B cell (primary cell): ENCODE data around the gene PADI3. TPM values are rescaled to one million over a fixed set of nuclear protein-coding genes. Genes with fewer than 3 reads are reported as not detected.
"Not testable (repeated sequence)": the region's sequence is repeated elsewhere in the genome, so short reads cannot be mapped to it uniquely, and the experiment has no call there.

Source experiments
- ATAC-seq: fragments of 200-7000 bp; cut with Tn5 transposase; one replicate; pipeline ENCODE4 v1.10.0; 2021; ENCODE audit warnings: low read depth, mild to moderate bottlenecking, moderate number of reproducible peaks, moderate library complexity
- CTCF ChIA-PET: fragments of 350-600 bp; sonication (Branson Sonifier 250); formaldehyde crosslinking; loops from one replicate; lab custom pipeline; 2021; ENCODE audit warnings: antibody characterized with exemption, inconsistent platforms; lab: Charles Lee
- POLR2A ChIA-PET: fragments of 350-600 bp; sonication (Branson Sonifier 250); formaldehyde crosslinking; loops from one replicate; lab custom pipeline; 2021; ENCODE audit warnings: antibody characterized with exemption; lab: Charles Lee
- DNase-seq: peaks from one replicate; pipeline ENCODE4 v3.0.0; 2013
- H2AFZ ChIP-seq: 2 replicates; pipeline ENCODE4 v1.6.1; 2012; ENCODE audit warnings: mild to moderate bottlenecking, low read depth, low read length; ENCODE audit not compliant: insufficient read depth, poor library complexity, severe bottlenecking
- H3K27ac ChIP-seq, 2 donors: 1 replicate in 1 of 2; 2 replicates in 1 of 2; pipeline ENCODE4 v1.5.1; 2012 to 2013; ENCODE audit warnings: low read length in 2 of 2, mild to moderate bottlenecking in 2 of 2, moderate library complexity in 1 of 2
- H3K27me3 ChIP-seq, 4 experiments: fragments of 200-600 bp in 1 of 4; sonication (generic) in 1 of 4; replicated peaks in 1 of 4; 1 replicate in 2 of 4; 2 replicates in 2 of 4; pipeline versions ENCODE4 v1.6.1 to v1.7.0; 2013 to 2016; ENCODE audit warnings: low read length in 3 of 4, mild to moderate bottlenecking in 2 of 4, mixed read lengths in 1 of 4, moderate library complexity in 1 of 4; ENCODE audit not compliant: insufficient read depth in 4 of 4, control insufficient read depth in 3 of 4; ENCODE audit errors: control extremely low read depth in 1 of 4
- H3K36me3 ChIP-seq, 2 experiments: replicated peaks in 1 of 2; 1 replicate in 1 of 2; 2 replicates in 1 of 2; pipeline versions ENCODE4 v1.6.1 to v1.7.1; 2013; ENCODE audit warnings: low read length in 1 of 2; ENCODE audit not compliant: insufficient read depth in 2 of 2, control insufficient read depth in 1 of 2; ENCODE audit errors: control extremely low read depth in 1 of 2, extremely low read depth in 1 of 2
- H3K4me1 ChIP-seq, 2 donors: fragments of 200-600 bp in 1 of 2; sonication (generic) in 1 of 2; 1 replicate in 1 of 2; 2 replicates in 1 of 2; pipeline versions ENCODE4 v1.5.1 to v1.6.1; 2013 to 2017; ENCODE audit warnings: low read length in 2 of 2; ENCODE audit not compliant: control insufficient read depth in 2 of 2, insufficient read depth in 2 of 2
- H3K4me2 ChIP-seq: replicated peaks from 2 replicates; pipeline ENCODE3; 2012; ENCODE audit warnings: mild to moderate bottlenecking, low read depth, low read length; ENCODE audit not compliant: poor library complexity, severe bottlenecking
- H3K4me3 ChIP-seq, 5 experiments: fragments of 200-600 bp in 1 of 5; sonication (generic) in 1 of 5; 1 replicate in 3 of 5; 2 replicates in 2 of 5; pipeline versions ENCODE4 v1.5.1 to v1.7.0; 2011 to 2016; ENCODE audit warnings: low read length in 4 of 5, mild to moderate bottlenecking in 4 of 5, low read depth in 2 of 5, control low read depth in 1 of 5, moderate library complexity in 1 of 5; ENCODE audit not compliant: insufficient read depth in 1 of 5; ENCODE audit errors: control extremely low read depth in 1 of 5, extremely low read depth in 1 of 5
- H3K79me2 ChIP-seq: fragments of 200-600 bp; sonication (generic); one replicate; pipeline ENCODE4 v1.6.0; 2016; ENCODE audit warnings: low read length; ENCODE audit not compliant: control insufficient read depth, insufficient read depth
- H3K9ac ChIP-seq: fragments of 200-600 bp; sonication (generic); 2 replicates; pipeline ENCODE4 v1.6.1; 2017; ENCODE audit warnings: mild to moderate bottlenecking, low read length, moderate library complexity
- H3K9me3 ChIP-seq, 3 donors: one replicate each; pipeline versions ENCODE4 v1.6.1 to v1.7.1; 2013; ENCODE audit warnings: low read length in 2 of 3; ENCODE audit not compliant: control insufficient read depth in 2 of 3, insufficient read depth in 1 of 3; ENCODE audit errors: control extremely low read depth in 1 of 3
- H4K20me1 ChIP-seq: 2 replicates; pipeline ENCODE4 v1.6.0; 2012; ENCODE audit warnings: mild to moderate bottlenecking, low read length; ENCODE audit not compliant: insufficient read depth, control insufficient read depth, poor library complexity, severe bottlenecking
- H3K27ac Mint-ChIP-seq: one replicate; pipeline ENCODE4 v1.8.0; 2021; ENCODE audit warnings: mixed read lengths
- H3K27me3 Mint-ChIP-seq: one replicate; pipeline ENCODE4 v1.8.0; 2021; ENCODE audit warnings: mixed read lengths
- H3K4me1 Mint-ChIP-seq: one replicate; pipeline ENCODE4 v1.8.0; 2021; ENCODE audit warnings: mixed read lengths
- H3K4me3 Mint-ChIP-seq: one replicate; pipeline ENCODE4 v1.8.0; 2021; ENCODE audit warnings: mixed read lengths
- H3K9me3 Mint-ChIP-seq: one replicate; pipeline ENCODE4 v1.8.0; 2022; ENCODE audit warnings: mixed read lengths; ENCODE audit not compliant: insufficient read depth
- EZH2 ChIP-seq: IDR thresholded peaks from 2 replicates; pipeline ENCODE4 v1.6.1; 2012; ENCODE audit warnings: borderline replicate concordance, low read depth, mild to moderate bottlenecking, moderate library complexity, low read length; ENCODE audit not compliant: insufficient read depth, poor library complexity, severe bottlenecking
- WGBS: methylation state at CpG from one replicate; pipeline ENCODE4 v1.1.5; 2013; ENCODE audit warnings: missing lambda C conversion rate; ENCODE audit not compliant: insufficient coverage; 5-methylcytosine and 5-hydroxymethylcytosine counted together
- intact Hi-C: fragments of 100-400 bp; cut with micrococcal nuclease; formaldehyde crosslinking; loops from one replicate; pipeline ENCODE4 v1.10.0; 2022
- polyA plus RNA-seq: library from polyadenylated mRNA; depleted of rRNA; stranded (reverse); fragments of >200 nt; gene quantifications from 2 replicates; pipeline ENCODE4 v1.2.3, GENCODE V29; 2012
- total RNA-seq, 2 donors: library from RNA; stranded (reverse); fragments of 120-200 nt in 1 of 2; gene quantifications; 1 replicate in 1 of 2; 2 replicates in 1 of 2; pipeline versions ENCODE4 v1.2.3 to v1.2.4, GENCODE V29; 2013 to 2022
- TF ChIP-seq, protein P1 (sequence below): fragments of 200-600 bp; IDR thresholded peaks from one replicate; pipeline ENCODE4 v1.8.0; 2022; ENCODE audit warnings: antibody characterized with exemption, mild to moderate bottlenecking

The PADI3 gene
- total and polyA plus RNA-seq, 2 donors (not counting 1 experiment from before 2014, with no cell fraction given), result not detected

DNA sequence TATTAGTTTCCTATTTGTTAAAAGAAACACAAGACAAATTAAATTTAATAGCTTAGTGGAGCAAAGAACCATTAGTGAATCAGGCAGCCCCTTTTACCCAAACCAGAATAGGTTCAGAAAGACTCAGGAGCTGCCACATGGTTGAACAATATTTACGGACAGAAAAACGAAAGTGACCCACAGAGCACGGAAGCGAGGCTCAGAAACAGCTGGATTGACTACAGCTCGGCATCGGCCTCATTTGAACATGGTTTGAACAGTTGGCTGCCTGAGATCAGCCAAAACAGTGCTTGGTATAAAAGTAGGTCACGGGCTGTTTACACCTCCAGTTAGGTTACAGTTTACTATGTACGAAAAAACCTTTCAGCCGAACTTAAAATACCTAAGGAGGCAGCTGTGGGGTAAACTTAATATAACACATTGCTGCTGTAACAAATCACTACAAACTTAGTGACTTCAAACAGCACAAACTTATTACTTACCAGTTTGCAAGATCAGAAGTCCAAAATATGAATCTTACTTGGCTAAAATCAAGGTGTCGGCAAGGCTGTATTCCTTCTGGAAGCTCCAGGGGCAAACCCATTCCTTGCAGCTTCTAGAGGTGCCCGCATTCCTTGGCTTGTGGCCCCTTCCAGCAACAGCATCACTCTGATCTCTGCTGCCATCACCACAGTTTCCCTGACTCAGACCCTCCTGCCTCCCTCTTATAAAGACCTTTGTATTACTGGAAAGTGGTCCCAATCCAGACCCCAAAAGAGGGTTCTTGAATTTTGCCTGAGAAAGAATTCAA is 70.9 kb downstream of the PADI3 start:
- 91% methylated on average over 10 of the region's 11 CpGs for WGBS
- no peak overlapping the region for H3K27ac ChIP-seq
- POLR2A ChIA-PET, result no interaction called here
- DNase-seq, result no peak
- H3K79me2 ChIP-seq, result no peaks in the 10 kb centered on the region
- H2AFZ ChIP-seq, result no peak overlapping the region
- no peak overlapping the region for H3K9ac ChIP-seq
- no peaks in the 10 kb centered on the region for H3K27me3 ChIP-seq
- no peak overlapping the region for H3K4me3 Mint-ChIP-seq
- no peaks in the 10 kb centered on the region for H4K20me1 ChIP-seq
- no peak for ATAC-seq
- CTCF ChIA-PET, result no interaction called here
- no peak overlapping the region for H3K4me2 ChIP-seq
- TF ChIP-seq, protein P1, sequence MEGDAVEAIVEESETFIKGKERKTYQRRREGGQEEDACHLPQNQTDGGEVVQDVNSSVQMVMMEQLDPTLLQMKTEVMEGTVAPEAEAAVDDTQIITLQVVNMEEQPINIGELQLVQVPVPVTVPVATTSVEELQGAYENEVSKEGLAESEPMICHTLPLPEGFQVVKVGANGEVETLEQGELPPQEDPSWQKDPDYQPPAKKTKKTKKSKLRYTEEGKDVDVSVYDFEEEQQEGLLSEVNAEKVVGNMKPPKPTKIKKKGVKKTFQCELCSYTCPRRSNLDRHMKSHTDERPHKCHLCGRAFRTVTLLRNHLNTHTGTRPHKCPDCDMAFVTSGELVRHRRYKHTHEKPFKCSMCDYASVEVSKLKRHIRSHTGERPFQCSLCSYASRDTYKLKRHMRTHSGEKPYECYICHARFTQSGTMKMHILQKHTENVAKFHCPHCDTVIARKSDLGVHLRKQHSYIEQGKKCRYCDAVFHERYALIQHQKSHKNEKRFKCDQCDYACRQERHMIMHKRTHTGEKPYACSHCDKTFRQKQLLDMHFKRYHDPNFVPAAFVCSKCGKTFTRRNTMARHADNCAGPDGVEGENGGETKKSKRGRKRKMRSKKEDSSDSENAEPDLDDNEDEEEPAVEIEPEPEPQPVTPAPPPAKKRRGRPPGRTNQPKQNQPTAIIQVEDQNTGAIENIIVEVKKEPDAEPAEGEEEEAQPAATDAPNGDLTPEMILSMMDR, result no peak
- TF ChIP-seq EZH2, result no peak
- no peaks in the 10 kb centered on the region for H3K4me1 ChIP-seq
- intact Hi-C loops, result no loop called here
- H3K9me3 Mint-ChIP-seq, result peaks cover 4% of the 10 kb centered on the region
- H3K27ac Mint-ChIP-seq, result no peak overlapping the region
- H3K9me3 ChIP-seq, result peaks cover 0 to 1% (median 0%) of the 10 kb centered on the region in 3 donors
- no peaks in the 10 kb centered on the region for H3K36me3 ChIP-seq
- no peaks in the 10 kb centered on the region for H3K4me1 Mint-ChIP-seq
- H3K27me3 Mint-ChIP-seq, result peaks cover 7% of the 10 kb centered on the region
- H3K4me3 ChIP-seq, result no peak overlapping the region

DNA sequence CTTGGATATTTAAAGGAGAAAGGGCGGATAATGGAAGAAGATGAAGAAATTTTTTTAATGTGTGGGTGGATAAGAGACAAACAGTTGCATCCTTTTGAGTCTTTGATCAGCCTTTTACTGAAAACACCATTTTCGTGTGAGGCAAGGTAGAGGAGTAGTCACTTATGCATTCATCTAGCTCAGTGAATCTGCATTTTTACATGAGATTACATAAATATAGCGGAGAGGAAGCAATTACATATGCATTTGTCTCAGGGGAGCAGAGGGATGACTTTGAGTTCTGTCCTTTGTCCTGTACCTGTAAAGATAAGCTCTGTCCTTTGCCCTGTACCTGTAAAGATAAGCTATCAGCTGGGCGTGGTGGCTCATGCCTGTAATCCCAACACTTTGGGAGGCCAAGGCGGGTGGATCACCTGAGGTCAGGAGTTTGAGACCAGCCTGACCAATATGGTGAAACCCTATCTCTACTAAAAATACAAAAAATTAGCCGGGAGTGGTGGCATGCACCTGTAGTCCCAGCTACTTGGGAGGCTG is 73.0 kb downstream of the PADI3 start:
- H3K4me3 ChIP-seq, ATAC-seq, H3K4me1 ChIP-seq, CTCF ChIA-PET, H3K4me2 ChIP-seq, H3K27me3 ChIP-seq, H3K9ac ChIP-seq, H3K36me3 ChIP-seq, H3K4me3 Mint-ChIP-seq, H3K9me3 ChIP-seq, H3K9me3 Mint-ChIP-seq, H3K79me2 ChIP-seq, H3K27me3 Mint-ChIP-seq, H3K4me1 Mint-ChIP-seq, DNase-seq, intact Hi-C loops, H3K27ac Mint-ChIP-seq, H4K20me1 ChIP-seq, H3K27ac ChIP-seq, POLR2A ChIA-PET, H2AFZ ChIP-seq: not testable (repeated sequence)
- WGBS, result 90% methylated on average over 1 of the region's 6 CpGs
